HepG2 (cell line): ENCODE data around the gene POLRMT. TPM values are rescaled to one million over a fixed set of nuclear protein-coding genes. Genes with fewer than 3 reads are reported as not detected.
A peak's percentile ranks its signal among the peaks of the same experiment; 100 is the strongest.

Source experiments
- DMAP1 ChIP-seq: IDR thresholded peaks from 2 replicates; pipeline ENCODE4 v1.6.1; 2016
- ERF ChIP-seq: IDR thresholded peaks from 2 replicates; pipeline ENCODE4 v1.6.1; 2018; ENCODE audit warnings: missing biosample characterization, missing genetic modification reagents
- ETV5 ChIP-seq: IDR thresholded peaks from 2 replicates; pipeline ENCODE4 v1.6.1; 2018; ENCODE audit warnings: missing biosample characterization, missing genetic modification reagents, inconsistent platforms, borderline replicate concordance
- FLYWCH1 ChIP-seq: sonication (generic); formaldehyde crosslinking; IDR thresholded peaks from 2 replicates; pipeline ENCODE4 v1.8.1; 2023; ENCODE audit warnings: mild to moderate bottlenecking, missing genetic modification reagents
- GTF2F1 ChIP-seq: fragments of 150-350 bp; IDR thresholded peaks from 2 replicates; pipeline ENCODE4 v1.6.1; 2014; ENCODE audit warnings: low read length
- HCFC1 ChIP-seq: fragments of 150-350 bp; IDR thresholded peaks from 2 replicates; pipeline ENCODE4 v1.6.1; 2014; ENCODE audit warnings: low read depth, low read length
- ISX ChIP-seq: sonication (generic); formaldehyde crosslinking; conservative IDR thresholded peaks from 2 replicates; pipeline ENCODE4 v1.5.0; 2020; ENCODE audit warnings: missing genetic modification reagents
- JUNB ChIP-seq: sonication (generic); formaldehyde crosslinking; IDR thresholded peaks from 2 replicates; pipeline ENCODE4 v1.8.0; 2022; ENCODE audit warnings: missing genetic modification reagents, mild to moderate bottlenecking, borderline replicate concordance
- KAT7 ChIP-seq: IDR thresholded peaks from 2 replicates; pipeline ENCODE4 v1.6.1; 2018; ENCODE audit warnings: borderline replicate concordance, missing compliant biosample characterization
- KLF11 ChIP-seq: IDR thresholded peaks from 2 replicates; pipeline ENCODE4 v1.6.1; 2016; ENCODE audit warnings: missing compliant biosample characterization
- MEIS2 ChIP-seq: sonication (generic); formaldehyde crosslinking; IDR thresholded peaks from 2 replicates; pipeline ENCODE4 v1.9.0; 2021; ENCODE audit warnings: mild to moderate bottlenecking, missing genetic modification reagents
- MZF1 ChIP-seq: sonication (generic); formaldehyde crosslinking; IDR thresholded peaks from 2 replicates; pipeline ENCODE4 v1.8.1; 2023; ENCODE audit warnings: mild to moderate bottlenecking, missing genetic modification reagents, borderline replicate concordance
- NFKBIZ ChIP-seq: IDR thresholded peaks from 2 replicates; pipeline ENCODE4 v1.6.1; 2018; ENCODE audit warnings: missing genetic modification reagents, missing compliant biosample characterization
- RERE ChIP-seq: IDR thresholded peaks from 2 replicates; pipeline ENCODE4 v1.6.1; 2016; ENCODE audit warnings: low read depth, missing genetic modification reagents, missing compliant biosample characterization
- SMC3 ChIP-seq: IDR thresholded peaks from 2 replicates; pipeline ENCODE4 v1.6.1; 2011; ENCODE audit warnings: low read length, improper control_type of control experiment
- SNAPC2 ChIP-seq: sonication (generic); formaldehyde crosslinking; IDR thresholded peaks from 2 replicates; pipeline ENCODE4 v1.8.1; 2022; ENCODE audit warnings: mild to moderate bottlenecking, missing genetic modification reagents
- TMF1 ChIP-seq: sonication (generic); formaldehyde crosslinking; IDR thresholded peaks from 2 replicates; pipeline ENCODE4 v1.8.1; 2022; ENCODE audit warnings: low read depth, missing genetic modification reagents
- TSC22D2 ChIP-seq: sonication (generic); formaldehyde crosslinking; IDR thresholded peaks from 2 replicates; pipeline ENCODE4 v1.5.1; 2020; ENCODE audit warnings: missing genetic modification reagents, mild to moderate bottlenecking, borderline replicate concordance
- XBP1 ChIP-seq: sonication (generic); formaldehyde crosslinking; IDR thresholded peaks from 2 replicates; pipeline ENCODE4 v1.5.0; 2020; ENCODE audit warnings: missing genetic modification reagents
- ZNF256 ChIP-seq: sonication (generic); formaldehyde crosslinking; conservative IDR thresholded peaks from 2 replicates; pipeline ENCODE4 v1.4.0; 2020; ENCODE audit warnings: missing genetic modification reagents
- ZNF33B ChIP-seq: sonication (generic); formaldehyde crosslinking; IDR thresholded peaks from 2 replicates; pipeline ENCODE4 v1.5.1; 2020; ENCODE audit warnings: mild to moderate bottlenecking, missing genetic modification reagents
- ZNF362 ChIP-seq: sonication (generic); formaldehyde crosslinking; IDR thresholded peaks from 2 replicates; pipeline ENCODE4 v1.4.0; 2020; ENCODE audit warnings: missing genetic modification reagents, mild to moderate bottlenecking, borderline replicate concordance
- ZNF546 ChIP-seq: sonication (generic); formaldehyde crosslinking; conservative IDR thresholded peaks from 2 replicates; pipeline ENCODE4 v1.8.1; 2023; ENCODE audit warnings: mild to moderate bottlenecking, missing genetic modification reagents
- ZNF552 ChIP-seq: sonication (generic); formaldehyde crosslinking; IDR thresholded peaks from 2 replicates; pipeline ENCODE4 v1.9.0; 2022; ENCODE audit warnings: missing genetic modification reagents, mild to moderate bottlenecking, borderline replicate concordance
- ZNF737 ChIP-seq: sonication (generic); formaldehyde crosslinking; IDR thresholded peaks from 2 replicates; pipeline ENCODE4 v1.5.0; 2020; ENCODE audit warnings: missing genetic modification reagents, mild to moderate bottlenecking, borderline replicate concordance
- ZNF850 ChIP-seq: sonication (generic); formaldehyde crosslinking; conservative IDR thresholded peaks from 2 replicates; pipeline ENCODE4 v1.9.0; 2021; ENCODE audit warnings: mild to moderate bottlenecking, missing genetic modification reagents
- polyA plus RNA-seq, 8 experiments: library from polyadenylated mRNA; depleted of rRNA in 3 of 8; stranded (reverse) in 7 of 8; unstranded in 1 of 8; fragments of >200 nt; fragmentation: Illumina TruSeq in 4 of 8; extraction: Trizol in 4 of 8; gene quantifications; 2 replicates each; pipeline versions ENCODE4 v1.2.1 to v1.2.3, GENCODE V29; 2011 to 2016; ENCODE audit warnings: low read depth in 4 of 8, missing spikeins in 1 of 8, mixed read lengths in 1 of 8; ENCODE audit not compliant: insufficient read depth in 1 of 8
- total RNA-seq, 5 experiments: library from RNA; depleted of rRNA; stranded (reverse); fragments of >200 nt; fragmentation: Illumina TruSeq; extraction: Trizol; gene quantifications; 2 replicates each; pipeline ENCODE4 v1.2.3, GENCODE V29; 2016; ENCODE audit warnings: low read depth in 1 of 5

Gene POLRMT
- total and polyA plus RNA-seq, 2 of the 13 experiments (the other 11 are each of a cell fraction or from before 2014, with no cell fraction given), result 78.0 to 101 TPM

- peak; percentile 31; the same call in 1 of the 2 replicates for TF ChIP-seq TMF1 (CRISPR knock-in tag)
- 0 out of 2 replicates have a peak, but pooled peaks have one; percentile 3 for TF ChIP-seq ERF (CRISPR knock-in tag)
- no peak for TF ChIP-seq ZNF737 (CRISPR knock-in tag)
- TF ChIP-seq JUNB (CRISPR knock-in tag), result no peak
- no peak for TF ChIP-seq MZF1 (CRISPR knock-in tag)
- TF ChIP-seq ZNF256 (CRISPR knock-in tag), result no peak
- TF ChIP-seq ISX, result no peak
- no peak for TF ChIP-seq TSC22D2
- no peak for TF ChIP-seq ZNF552
- no peak for TF ChIP-seq SNAPC2 (CRISPR knock-in tag)
- TF ChIP-seq XBP1, result no peak
- TF ChIP-seq ZNF546 (CRISPR knock-in tag), result 0 out of 2 replicates have a peak, but pooled peaks have one; percentile 8
- no peak for TF ChIP-seq KAT7 (CRISPR knock-in tag)
- no peak for TF ChIP-seq FLYWCH1 (CRISPR knock-in tag)
- TF ChIP-seq GTF2F1, result no peak
- no peak for TF ChIP-seq HCFC1
- TF ChIP-seq NFKBIZ (CRISPR knock-in tag), result no peak
- TF ChIP-seq MEIS2, result no peak
- 0 out of 2 replicates have a peak, but pooled peaks have one; percentile 7 for TF ChIP-seq ZNF850
- no peak; the same call in 1 of the 2 replicates for TF ChIP-seq DMAP1 (CRISPR knock-in tag)
- peak; percentile 47; the same call in 1 of the 2 replicates for TF ChIP-seq ETV5
- TF ChIP-seq SMC3, result no peak
- no peak for TF ChIP-seq ZNF362 (CRISPR knock-in tag)
- TF ChIP-seq KLF11 (CRISPR knock-in tag), result no peak
- no peak for TF ChIP-seq RERE (CRISPR knock-in tag)
- no peak for TF ChIP-seq ZNF33B (CRISPR knock-in tag)
Observed at GRCh38 chr19:662207-662961, 29.0 kb upstream of the POLRMT start (continued).
